AML-193 (cell line): ENCODE results near the gene SLC25A25.
"Not testable (repeated sequence)": the region's sequence is repeated elsewhere in the genome, so short reads cannot be mapped to it uniquely, and the experiment has no call there.

Experiments
- DNase-seq, 2 experiments: peaks; one replicate each; lab custom pipeline; 2025; lab: John Stamatoyannopoulos, UW

SLC25A25 gene

DNA sequence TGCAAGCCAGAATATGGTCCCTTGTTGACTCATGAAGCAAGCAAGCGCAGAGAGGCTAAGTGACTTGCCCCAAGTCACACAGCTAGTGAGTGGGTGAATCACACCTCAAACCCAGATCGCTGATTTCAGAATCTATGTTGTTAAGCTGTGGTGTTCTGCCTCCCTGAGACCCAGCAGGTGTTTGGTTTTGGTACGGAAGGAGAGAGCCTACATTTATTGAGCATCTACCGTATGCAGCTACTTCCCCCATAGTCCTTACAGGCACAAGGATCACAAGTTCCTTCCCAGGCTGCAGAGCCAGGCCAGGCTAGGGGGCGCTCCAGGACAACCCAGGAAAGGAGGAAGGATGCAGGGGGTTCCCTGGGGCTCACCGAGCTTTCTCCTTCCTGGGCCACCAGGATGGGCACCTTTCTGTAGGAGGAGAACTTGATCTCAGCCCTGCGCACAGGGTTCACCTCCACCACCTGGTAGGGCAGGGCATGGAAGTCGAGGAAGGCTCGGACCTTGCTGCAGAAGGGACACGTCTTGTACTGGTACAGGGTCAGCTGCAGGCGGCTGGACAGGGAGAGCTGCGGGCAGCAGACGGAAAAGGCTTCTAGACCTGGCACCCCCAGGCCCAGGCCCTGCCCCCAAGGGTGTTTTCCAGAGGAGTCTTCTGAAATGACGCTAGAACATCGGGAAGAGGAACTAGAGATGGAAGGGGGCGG lies 57.0 kb downstream of the SLC25A25 start:
- DNase-seq = peak; percentile 42 to 43

DNA sequence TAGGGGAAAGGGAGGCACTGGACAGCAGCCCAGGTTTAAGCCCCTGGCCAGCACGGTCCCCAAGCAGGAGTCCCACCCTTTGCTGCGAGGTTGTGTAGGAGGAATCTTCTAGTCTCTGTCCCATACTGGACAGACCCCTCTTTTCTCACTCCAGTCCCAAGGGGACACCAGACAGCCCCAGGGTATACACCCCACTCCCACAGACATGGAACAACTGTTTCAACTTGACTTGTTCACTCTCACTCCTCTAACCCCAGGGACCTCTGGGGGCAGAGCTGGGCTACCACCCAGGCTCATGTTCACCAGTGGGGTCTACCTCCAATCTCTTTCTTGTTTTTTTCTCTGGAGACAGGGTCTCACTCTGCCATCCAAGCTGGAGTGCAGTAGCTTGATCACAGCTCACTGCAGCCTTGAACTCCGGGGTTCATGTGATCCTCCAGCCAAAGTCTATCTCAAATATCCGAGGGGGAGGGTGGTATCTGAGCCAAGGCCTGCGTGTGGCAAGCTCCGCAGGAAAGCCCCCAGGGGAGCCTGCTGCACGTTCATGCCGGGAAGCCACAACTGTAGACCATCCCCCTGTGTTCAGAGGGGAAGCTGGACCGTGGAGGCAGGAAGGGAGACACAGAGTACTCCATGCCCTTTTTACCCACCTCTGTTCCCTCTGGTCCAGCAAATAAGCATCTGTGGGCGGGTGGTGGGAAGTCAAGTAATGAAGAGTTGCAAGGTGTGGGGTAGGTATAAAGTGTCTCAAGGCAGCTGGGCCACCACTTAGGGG lies 57.7 kb downstream of the SLC25A25 start:
- no peak for DNase-seq

DNA sequence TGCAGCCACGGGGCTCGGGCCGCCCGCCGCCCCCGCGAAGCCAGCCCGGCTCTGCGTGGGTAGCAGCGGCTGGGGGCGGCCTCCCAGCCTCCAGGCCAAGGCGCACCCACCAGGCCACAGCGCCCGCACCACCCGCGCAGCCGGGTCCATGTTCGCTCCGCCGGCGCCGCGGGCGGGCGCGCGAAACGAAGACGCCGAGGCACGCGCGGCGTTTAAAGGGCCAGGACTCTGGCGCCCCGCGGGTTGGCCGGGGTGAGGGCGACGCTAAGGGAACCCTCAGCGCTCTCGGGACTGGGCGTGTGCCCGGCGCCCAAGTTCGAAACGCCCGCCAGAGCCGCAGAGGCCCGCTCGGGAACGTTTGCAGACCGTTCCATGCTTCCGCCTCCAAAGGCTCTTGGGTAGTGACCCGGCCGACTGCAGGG lies 59.5 kb downstream of the SLC25A25 start, which contains the start of gene PTGES2:
TSS of gene PTGES2 (minus strand) at position 162 of the 422 bp plus-strand sequence. CDS start at position 150, 12 bp downstream.
- peak; percentile 57 to 68 for DNase-seq

DNA sequence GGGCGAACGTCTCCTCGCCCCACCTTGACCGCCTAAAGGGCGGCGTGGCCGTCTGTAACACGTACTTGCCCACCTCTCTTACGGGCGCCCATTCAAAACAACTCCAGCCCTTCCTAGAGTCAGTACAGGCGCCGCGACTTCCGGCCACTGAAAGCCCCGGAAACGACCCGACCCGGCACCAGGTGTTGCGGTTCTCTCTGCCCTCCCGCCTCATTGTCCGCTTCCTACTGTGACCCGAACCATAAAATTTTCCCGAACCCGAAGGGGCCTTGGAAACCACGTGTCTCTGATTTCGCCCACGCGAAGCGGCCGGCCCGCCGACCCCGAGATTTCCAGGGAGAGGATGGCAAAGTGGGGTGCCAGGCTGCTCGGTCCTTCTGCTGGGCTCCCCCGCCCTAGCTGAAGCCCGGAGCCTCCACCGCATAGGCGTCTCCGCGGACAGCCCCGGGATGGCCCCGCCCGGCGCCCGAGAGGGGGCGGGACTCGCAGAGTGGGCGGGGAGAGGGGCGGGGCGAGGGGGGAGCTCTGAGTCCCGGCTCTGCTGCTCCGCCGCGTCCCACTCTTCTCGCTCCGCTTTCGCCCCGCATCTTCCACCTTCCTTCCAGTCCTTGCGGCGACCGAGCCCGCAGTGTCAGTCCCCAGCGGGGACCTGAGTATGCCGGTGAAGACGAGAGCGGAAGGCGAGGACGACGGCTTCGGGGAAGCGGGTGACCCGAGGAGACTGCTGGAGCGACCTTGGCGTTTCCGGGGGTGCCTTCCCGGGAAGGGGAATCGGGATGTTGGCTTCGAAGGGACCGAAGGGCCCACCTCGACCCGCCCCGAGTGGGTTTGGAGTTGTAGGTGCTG lies 60.2 kb downstream of the SLC25A25 start:
- peak; percentile 74 to 76 for DNase-seq

- no peak for DNase-seq
Observed at GRCh38 chr9:128128836-128129590, 61.0 kb downstream of the SLC25A25 start.

DNA sequence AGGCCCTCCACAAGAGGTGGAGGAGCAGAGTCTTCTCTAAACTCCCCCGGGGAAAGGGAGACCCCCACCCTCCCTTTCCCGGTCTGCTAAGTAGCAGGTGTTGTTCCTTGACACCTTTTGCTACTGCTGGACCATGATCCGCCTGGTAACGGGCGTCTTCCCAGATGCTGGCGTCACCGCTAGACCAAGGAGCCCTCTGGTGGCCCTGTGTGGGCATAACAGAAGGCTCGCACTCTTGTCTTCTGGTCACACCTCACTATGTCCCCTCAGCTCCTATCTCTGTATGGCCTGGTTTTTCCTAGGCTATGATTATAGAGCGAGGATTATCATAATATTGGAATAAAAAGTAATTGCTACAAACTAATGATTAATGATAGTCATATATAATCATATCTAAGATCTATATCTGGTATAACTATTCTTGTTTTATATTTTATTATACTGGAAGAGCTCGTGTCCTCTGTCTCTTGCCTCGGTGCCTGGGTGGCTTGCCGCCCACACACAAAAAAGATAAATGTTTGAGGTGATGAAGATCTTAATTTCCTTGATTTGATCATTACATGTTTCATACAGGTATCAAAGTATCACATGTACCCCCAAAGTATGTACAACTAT lies 62.1 kb downstream of the SLC25A25 start:
- not testable (repeated sequence) for DNase-seq

GRCh38 chr9:128130651-128131050 lies 62.6 kb downstream of the SLC25A25 start:
- not testable (repeated sequence) for DNase-seq

- DNase-seq = not testable (repeated sequence)
Observed at GRCh38 chr9:128131346-128131745, 63.3 kb downstream of the SLC25A25 start.

DNA sequence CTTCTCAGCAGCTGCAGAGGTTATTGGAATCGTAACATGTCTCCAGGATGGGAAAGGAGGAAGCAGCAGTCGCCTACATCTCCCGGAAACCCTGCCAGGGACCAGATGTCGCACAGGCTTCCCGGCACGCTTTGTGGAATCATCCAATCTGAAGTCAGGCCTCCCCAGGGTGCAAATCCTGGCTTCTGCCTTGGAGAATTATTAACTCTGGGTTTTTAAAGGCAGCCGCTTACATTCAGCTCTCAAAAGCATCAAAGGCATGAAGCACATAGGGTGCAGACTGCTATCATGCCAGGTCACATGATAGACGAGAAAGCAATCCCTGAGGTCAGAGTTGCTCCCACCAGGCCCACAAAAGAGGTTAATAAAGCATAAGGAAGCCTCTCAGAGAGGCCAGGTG lies 64.1 kb downstream of the SLC25A25 start:
- DNase-seq = not testable (repeated sequence)

DNA sequence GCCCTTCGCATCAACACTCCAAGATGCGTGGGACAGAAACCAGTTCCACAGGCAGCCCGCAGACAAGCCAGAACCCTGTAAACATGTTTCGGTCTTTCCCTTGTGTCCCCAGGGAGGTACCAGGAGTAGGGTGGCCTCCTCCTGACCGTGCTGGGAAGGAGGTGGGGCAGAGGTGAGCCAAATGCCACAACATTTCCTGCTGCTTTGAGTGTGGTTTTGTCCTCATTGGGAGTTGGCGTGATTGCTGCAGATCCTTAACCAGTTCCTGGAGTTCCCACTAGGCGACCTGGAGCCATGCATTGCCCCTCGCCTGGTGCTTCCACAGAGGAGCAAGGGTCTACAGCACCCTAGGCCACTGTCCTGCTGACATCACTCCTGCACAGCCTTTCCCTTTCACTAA lies 67.5 kb downstream of the SLC25A25 start:
- not testable (repeated sequence) for DNase-seq

- DNase-seq = no peak
Observed at GRCh38 chr9:128136816-128137793, 69.1 kb downstream of the SLC25A25 start.

DNA sequence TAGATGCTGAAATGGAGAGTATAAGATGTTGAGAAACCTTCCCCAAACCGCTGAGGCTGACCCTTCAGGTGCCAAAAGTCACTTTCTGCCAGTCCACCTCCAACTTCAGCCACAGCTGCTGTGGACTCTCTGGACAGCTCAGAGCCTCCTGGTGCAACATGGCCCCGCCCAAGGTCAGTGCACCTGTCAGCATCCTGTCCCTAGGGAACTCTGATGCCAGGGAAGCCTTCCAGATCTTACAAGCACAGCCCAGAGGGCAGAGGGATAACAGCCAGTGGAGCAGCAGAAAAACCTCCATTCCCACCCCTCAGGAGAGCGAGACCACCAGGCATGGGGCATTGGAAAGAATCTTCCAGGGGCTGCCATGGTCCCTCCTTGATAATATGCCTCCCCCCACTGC lies 70.0 kb downstream of the SLC25A25 start:
- DNase-seq = no peak

DNA sequence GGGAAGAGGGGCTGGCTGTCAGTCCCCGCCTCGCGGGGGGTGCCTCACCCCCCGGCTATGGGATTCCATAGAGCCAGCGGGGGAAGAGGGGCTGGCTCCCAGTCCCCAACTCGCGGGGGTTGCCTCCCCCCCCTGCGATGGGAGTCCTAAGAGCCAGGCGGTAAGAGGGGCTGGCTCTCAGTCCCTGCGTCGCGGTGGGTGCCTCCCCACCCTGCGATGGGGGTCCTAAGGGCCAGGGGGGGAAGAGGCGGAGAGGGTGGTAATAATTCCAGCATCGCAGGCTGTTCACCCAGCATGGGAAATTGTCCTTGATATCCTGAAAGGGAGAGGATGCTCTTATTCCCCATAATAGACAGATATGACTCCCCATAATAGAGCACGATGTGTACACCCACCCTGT lies 71.6 kb downstream of the SLC25A25 start:
- no peak for DNase-seq

DNA sequence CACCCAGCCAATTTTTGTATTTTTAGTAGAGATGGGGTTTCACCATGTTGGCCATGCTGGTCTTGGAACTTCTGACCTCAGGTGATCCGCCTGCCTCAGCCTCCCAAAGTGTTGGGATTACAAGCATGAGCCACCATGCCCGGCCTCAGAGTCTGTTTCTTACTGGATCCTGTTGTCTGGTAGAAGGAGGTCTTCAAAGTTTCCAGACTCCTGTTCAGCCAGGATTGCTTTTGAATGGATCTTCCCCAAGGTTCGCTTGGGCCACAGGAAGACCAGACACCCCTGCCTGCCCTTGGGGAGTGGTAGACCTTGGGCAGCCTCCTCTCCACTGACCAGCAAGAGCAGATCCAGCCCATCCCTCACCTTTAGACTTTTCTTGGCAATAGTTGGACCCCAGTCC lies 73.6 kb downstream of the SLC25A25 start:
- DNase-seq = no peak

DNA sequence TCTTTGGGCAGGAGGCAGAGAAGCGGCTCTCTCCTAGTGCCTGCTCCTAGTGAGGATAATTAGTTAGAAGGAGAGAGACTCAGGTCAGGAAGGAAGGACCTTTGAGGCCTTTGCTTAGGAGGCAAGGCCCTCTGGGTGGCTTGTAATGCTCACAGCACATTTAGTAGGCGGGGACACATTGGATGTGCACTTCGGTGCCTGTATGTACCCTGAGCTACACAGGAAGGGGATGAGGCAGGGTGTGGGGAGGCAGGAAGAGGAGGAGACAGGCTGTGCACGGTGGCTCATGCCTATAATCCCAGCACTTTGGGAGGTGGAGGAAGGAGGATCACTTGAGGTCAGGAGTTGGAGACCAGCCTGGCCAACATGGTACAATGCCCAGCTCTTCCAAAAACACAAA lies 74.0 kb downstream of the SLC25A25 start:
- no peak for DNase-seq

DNA sequence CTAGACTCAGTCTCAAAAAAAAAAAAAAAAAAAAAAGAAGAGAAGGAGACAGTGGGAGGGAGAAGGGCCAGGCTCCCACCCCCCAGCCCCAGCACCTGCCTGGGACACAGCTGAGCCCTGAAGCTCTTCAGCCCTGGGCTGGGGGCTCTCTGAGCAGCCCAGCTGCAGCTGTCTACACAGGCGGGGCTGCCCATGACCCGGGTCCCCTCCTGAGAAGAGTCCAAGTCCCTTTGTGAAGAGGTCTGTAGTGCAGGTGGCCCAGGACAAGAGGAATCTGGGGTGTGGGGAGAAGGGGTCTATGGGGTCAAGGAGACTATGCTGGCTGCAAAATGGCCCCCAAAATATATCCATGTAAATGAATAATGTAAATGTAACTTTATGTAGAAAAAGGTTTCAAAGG lies 74.6 kb downstream of the SLC25A25 start:
- DNase-seq = no peak

DNA sequence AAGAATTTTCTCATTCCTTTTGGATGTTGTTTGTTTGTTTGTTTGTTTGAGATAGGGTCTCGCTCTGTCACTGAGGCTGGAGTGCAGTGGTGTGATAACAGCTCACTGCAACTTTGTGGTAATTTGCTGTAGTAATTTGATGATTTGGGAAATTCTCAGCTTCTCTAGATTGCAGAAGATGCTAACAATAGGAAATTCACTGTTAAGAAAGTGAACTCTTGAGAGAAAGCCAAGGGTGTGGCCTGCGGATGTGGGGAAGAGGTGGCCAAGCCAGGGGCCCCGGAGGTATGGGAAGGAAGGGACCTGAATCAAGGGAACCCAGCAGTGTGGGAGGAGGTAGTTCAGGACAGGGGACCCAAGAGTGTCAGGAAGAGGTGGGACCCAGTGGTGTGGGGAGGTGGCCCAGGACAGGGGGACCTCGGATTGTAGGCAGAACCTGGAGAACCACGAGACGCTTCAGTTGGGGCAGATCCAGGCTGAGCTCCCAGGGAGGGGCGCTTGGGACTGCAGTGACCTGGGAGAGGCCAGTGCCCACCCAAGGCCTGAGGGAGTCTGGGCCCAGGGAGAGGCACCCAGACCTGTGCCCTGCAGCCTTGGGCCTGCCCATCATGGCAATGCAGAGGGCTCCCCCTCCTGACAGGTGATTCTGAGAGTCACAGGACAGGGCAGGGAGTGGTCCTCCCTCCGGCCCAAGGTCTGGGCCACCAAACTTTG lies 75.7 kb downstream of the SLC25A25 start:
- DNase-seq = no peak

DNA sequence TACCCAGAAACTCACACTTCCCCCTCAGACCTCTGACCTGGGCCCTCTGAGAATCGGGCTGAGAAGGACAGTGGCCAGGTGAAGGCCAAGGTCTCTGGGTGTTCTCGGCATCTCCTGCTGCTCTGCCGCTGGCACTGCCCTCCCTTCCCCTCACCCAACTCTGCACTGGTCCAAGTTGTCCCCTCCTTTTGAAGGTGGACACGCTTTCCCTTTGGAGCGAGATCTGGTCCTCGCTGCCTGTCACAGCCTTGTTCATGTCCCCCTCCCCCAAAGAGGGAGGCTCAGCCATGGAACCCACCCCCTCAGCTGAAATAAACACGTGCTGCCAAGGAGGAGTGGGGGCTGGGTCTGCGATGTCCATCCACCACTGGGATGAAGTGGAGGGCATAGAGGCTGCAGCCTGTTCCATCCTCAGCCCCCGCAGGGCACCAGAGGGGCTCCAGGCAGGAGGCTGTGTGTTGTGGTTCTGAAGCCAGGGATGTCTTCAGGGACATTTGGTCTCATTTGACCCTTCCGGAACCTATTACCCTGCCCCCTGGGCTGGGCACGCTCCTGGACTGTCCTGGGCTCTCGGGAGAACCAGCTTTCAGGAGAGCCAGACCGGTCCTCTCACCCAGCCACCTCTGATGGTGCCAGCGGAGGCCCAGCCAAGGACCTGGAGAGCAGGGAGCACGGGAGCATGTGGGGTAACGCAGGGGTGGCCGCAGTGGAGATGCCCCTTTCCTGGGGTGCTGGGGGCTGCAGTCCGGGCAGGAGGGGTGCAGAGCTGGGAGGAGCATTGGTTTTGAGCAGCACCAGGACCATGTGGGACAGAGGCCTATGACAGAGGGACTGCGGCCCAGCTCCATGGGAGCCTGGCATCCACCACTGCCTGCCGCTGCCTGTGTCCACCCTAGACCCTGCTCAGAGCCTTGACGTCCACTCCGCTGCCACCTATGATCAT lies 76.5 kb downstream of the SLC25A25 start:
- no peak for DNase-seq
